ENCODE data around the gene NXPE1.

- TF ChIP-seq CTCF (IDR thresholded peaks at IDR 0.05) = no peak
- TF ChIP-seq TAF1 (IDR thresholded peaks at IDR 0.05; ENCODE audit: borderline replicate concordance, low read depth, low read length) = no peak
- no peak for TF ChIP-seq EZH2phosphoT487 (IDR thresholded peaks at IDR 0.05; ENCODE audit: borderline replicate concordance, low read depth)
- no peak for TF ChIP-seq IRF3 (IDR thresholded peaks at IDR 0.05; ENCODE audit: low read depth, low read length)
- no peak for TF ChIP-seq MXI1 (IDR thresholded peaks at IDR 0.05; ENCODE audit: low read depth, low read length)
- TF ChIP-seq FOXJ3 (CRISPR knock-in tag; IDR thresholded peaks at IDR 0.05) = no peak
- no peak for TF ChIP-seq SMC3 (IDR thresholded peaks at IDR 0.05; ENCODE audit: low read depth, low read length)
Measured at GRCh38 chr11:114566276-114566675, 6.6 kb upstream of the NXPE1 start.
